GM19035 (cell line): Measurements from ENCODE around the gene TSPAN10.
"Not testable (repeated sequence)": the region's sequence is repeated elsewhere in the genome, so short reads cannot be mapped to it uniquely, and the experiment has no call there.

Experiments
- ATAC-seq: cut with Tn5 transposase; IDR thresholded peaks from one replicate; pipeline ENCODE4 v1.9.1; 2021; ENCODE audit not compliant: unreplicated experiment

The TSPAN10 gene

DNA sequence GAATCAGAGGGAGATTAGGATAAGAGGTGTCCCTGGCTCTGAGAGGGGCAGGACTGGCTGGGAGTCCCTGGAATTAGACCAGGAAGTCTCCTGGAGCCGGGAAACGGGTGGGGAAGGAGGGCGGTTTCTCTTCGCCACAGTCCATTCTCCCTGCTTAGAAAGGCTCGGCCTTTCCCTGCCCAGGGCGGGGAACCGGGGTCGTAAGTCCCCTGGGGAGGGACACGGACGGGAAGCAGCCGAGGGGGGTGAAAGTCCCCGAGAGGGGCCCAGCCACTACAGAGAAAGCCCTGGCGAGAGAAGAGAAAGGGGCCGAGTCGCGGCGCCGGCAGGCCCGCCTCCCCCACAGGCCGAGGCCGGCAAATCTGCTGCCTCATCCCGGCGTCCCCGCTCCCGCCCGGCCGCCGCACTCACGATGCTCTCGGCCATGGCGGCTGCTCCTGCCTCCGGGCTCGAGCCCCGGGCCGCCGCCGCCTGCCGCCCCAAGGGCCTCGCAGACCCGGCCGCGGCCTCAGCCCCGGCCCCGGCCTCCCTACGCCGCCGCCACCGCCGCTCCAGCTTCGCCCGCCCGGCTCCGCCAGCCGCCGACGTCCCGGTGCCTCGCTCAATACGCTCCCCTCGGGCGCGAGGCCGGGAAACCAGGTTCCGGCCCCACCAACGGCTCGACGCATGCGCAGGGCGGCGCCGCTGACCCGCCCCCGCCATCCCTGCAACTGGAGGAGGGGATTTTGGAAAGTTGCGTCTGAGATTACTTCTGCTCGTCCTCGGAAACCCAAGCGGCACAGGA, at the start of gene TSPAN10, which contains the start of gene NPLOC4:
TSPAN10 (plus strand) TSS at position 692 of the 784 bp plus-strand sequence. CDS start 5,217 bp downstream, outside the sequence.
NPLOC4 (minus strand) TSS at position 608 of the 784 bp plus-strand sequence; CDS start at position 426, 182 bp downstream.
- peak; percentile 88 for ATAC-seq

DNA sequence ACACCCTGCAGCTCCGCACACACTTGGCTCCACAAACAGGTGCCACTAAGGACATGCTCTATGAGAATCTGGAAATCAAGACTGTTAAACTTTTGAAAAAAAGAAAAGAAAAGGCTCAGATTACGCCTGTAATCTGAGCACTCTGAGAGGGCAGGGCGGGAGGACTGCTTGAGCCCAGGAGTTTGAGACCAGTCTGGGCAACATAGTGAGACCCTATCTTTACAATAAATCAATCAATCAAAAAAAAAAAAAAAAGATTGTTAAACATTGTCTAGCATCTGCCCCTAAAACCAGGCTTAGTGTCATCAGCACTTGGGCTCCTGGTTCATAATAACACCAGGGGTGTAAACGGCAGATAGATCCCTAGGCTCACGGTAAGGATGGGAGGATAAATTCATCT, 47.4 kb upstream of the TSPAN10 start:
- ATAC-seq: no peak

DNA sequence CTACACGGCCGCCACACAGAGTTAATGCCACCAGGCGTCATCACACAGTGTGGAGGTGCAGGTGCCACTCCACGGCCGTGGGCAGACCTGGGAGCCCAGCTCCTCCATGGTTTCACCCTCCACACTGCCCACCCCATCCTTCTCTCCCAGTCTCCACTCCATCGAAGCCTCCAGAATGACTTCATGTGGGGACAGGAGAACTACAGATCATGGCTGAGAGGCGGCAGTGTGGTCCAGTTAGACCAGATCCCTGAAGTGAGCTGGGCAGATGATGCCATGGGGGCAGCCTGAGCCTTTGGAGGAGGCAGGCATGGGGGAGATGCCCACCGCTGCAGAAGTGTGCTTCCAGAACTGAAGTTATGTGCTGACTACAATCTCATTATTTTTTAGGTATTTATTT, 46.9 kb upstream of the TSPAN10 start:
- no peak for ATAC-seq

- no peak for ATAC-seq
Observed at GRCh38 chr17:81591971-81592370, 45.0 kb upstream of the TSPAN10 start.

GRCh38 chr17:81593105-81593871, 43.7 kb upstream of the TSPAN10 start:
- ATAC-seq: no peak

DNA sequence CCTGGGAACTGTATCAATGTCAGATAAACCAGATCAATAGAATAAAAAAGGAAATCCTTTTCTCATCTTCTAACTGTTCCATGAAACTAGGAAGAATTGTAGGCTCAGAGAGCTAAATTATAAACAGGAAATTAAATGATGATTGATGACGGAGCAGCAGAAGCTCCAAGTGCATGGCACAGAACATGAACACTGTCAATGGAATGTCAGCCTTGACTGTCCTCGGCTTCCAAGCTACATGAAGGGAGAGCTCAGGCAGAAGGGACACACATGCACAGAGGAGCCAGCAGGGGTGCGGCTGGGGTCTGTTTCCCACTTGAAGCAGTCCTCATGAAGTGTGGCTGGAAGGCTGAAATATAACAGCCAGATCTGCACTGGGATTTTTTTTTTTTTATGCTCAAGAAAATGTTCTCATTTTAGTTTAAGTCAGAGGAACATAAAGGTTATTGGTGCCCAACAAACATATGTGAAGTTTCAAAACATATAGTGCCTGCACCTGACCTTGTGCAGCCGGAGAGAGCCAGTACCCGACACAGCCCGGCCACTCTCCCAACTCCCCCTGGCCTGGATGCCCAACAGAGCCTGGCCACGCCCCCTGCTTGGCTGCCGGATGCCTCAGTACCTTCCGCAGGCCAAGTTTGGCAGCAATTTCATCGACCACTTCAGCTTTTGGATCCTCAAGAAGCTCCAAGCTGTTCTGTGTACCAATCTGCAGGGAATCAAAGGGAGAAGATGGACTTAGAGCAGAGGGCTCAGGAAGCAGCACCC, 37.1 kb upstream of the TSPAN10 start:
- ATAC-seq: no peak

- no peak for ATAC-seq
Observed at GRCh38 chr17:81601525-81602120, 35.4 kb upstream of the TSPAN10 start.

GRCh38 chr17:81603846-81604610, 33.0 kb upstream of the TSPAN10 start:
- no peak for ATAC-seq

DNA sequence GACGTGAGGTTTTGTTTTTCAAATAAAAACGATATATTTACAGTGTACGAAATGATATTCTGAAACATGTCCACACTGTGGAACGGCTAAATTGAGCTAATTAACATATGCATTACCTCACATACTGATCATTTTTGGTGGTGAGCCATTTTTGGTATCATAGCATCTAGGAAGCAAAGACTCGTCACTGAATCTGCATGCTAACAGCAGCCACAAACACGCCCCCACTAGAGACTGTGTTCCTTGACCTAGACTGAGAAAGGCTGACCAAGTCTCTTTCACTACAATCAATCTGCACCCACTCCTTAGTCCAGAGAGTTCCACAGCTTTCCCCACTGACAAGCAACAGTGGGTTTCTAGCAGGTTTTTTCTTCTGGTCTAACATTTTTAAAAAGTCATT, 29.6 kb upstream of the TSPAN10 start:
- no peak for ATAC-seq

GRCh38 chr17:81608082-81608481, 28.9 kb upstream of the TSPAN10 start:
- ATAC-seq: no peak

- no peak for ATAC-seq
Observed at GRCh38 chr17:81608605-81609004, 28.4 kb upstream of the TSPAN10 start.

DNA sequence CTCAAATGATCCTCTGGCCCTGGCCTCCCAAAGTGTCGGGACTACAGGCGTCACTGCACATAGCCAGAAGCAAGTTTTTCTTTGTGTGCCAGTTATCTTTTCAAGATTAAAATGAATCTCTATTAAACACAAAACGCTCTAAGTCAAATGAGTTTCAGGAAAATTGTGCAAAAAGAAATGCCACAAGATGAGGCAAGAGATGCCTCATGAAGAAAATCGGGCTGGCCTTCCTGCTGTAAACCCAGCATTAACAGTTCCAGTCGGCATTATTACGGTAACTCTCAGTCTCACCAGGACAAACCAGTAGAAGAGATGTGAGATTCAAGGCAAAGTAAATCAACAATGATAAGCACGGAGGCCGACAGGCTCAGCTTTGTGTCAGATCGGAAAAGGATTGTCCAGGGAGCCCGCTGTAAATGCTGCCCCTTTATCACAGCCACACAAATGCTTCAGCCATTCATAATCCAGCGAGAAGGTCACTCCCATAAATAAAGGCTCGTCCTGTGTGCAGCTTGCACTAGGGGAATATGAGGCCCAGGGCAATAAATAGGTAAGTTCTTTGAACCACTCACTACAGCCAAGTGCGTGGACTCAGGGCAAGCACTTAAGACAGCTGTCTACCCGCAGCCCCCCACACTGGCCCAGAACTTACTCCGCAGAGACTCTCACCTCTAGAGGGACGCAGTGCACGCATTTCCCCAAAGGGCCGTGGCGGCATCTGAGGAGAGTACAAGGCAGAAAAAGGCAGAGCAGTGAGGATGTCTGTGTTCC, 27.3 kb upstream of the TSPAN10 start:
- ATAC-seq: no peak

DNA sequence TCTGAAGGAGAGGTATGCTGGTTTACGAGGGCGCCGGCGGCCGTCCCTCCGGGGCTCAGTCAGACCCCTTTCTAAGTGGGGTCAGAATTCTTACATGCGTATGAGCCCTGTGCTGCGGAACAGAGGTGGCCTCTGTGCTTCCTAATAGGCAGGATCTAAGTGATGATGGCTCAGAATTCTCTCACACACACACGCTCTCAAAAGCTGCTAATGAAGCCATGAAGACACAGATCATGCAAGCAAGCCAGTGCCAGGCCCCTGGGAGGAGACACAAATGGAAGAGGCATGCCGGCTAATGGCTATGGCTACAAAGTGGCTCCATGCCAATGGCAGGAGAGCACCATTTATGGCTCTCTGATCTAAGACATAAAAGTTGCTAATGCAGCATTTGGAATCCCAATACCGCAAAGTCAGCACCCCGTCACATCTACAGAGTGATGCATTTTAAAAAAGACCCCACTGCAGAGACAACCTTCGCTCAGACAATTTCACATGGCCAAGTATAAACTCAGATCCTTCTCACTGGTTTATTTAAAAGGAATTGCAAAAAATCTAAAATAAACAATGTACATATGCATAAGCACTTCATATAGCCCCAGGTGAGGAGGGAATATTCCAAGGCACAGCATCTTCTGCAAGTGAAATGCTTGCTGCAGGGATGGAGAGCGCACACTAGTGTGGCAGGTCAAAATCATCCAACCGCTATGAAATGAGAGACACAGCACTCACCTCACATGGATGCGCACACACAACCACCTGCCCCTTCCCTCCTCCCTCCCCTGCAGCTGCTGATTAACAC, 24.6 kb upstream of the TSPAN10 start:
- ATAC-seq: no peak

- ATAC-seq: no peak
Observed at GRCh38 chr17:81615401-81615930, 21.5 kb upstream of the TSPAN10 start.

DNA sequence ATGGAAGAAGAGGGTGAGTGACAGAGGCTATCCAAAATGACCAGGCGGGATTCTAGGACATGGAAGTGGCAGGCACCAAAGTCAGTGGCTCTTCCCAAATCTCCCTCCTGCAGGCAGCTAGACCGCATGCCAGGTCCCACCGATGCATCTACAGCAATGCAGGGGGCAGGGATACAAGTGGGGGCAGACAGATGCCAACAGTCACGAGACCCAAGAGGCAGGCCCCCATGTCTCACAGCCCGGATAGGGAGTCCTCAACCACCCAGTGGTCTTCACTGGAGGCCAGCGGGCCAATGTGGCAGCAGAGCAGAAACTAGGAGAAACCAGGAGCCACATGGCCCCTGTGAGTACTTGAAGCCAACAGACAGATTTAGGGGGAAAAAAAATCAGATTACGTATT, 20.1 kb upstream of the TSPAN10 start:
- ATAC-seq: no peak

DNA sequence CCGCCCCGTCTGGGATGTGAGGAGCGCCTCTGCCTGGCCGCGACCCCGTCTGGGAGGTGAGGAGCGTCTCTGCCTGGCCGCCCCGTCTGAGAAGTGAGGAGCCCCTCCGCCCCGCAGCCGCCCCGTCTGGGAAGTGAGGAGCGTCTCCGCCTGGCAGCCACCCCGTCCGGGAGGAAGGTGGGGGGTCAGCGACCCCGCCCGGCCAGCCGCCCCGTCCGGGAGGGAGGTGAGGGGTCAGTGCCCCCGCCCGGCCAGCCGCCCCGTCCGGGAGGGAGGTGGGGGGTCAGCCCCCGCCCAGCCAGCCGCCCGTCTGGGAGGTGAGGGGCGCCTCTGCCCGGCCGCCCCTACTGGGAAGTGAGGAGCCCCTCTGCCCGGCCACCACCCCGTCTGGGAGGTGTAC, 18.7 kb upstream of the TSPAN10 start:
- ATAC-seq: not testable (repeated sequence)

- ATAC-seq: no peak
Observed at GRCh38 chr17:81621494-81622130, 15.4 kb upstream of the TSPAN10 start.

DNA sequence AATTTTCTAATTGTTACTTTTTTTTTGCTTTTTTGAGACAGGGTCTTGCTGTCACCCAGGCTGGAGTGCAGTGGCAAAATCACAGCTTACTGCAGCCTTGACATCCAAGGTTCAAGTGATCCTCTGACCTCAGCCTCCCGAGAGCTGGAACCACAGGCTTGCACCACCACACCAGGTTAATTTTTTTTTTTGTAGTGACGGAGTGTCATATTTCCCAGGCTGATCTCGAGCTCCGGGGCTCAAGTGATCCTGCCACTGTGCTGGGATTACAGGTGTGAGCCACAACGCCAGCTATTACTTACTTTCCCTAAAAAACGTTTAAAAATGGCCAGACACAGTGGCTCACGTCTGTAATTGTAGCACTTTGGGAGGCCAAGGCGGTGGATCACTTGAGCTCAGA, 6.7 kb upstream of the TSPAN10 start:
- no peak for ATAC-seq
